ENCODE results near the gene C4orf50. TPM values are rescaled to one million over a fixed set of nuclear protein-coding genes. Genes with fewer than 3 reads are reported as not detected.
A peak's percentile ranks its signal among the peaks of the same experiment; 100 is the strongest.

Gene C4orf50
- total RNA-seq, 8 experiments from 2014 or later = 0.09 to 1.2 (median 0.39) TPM

DNA sequence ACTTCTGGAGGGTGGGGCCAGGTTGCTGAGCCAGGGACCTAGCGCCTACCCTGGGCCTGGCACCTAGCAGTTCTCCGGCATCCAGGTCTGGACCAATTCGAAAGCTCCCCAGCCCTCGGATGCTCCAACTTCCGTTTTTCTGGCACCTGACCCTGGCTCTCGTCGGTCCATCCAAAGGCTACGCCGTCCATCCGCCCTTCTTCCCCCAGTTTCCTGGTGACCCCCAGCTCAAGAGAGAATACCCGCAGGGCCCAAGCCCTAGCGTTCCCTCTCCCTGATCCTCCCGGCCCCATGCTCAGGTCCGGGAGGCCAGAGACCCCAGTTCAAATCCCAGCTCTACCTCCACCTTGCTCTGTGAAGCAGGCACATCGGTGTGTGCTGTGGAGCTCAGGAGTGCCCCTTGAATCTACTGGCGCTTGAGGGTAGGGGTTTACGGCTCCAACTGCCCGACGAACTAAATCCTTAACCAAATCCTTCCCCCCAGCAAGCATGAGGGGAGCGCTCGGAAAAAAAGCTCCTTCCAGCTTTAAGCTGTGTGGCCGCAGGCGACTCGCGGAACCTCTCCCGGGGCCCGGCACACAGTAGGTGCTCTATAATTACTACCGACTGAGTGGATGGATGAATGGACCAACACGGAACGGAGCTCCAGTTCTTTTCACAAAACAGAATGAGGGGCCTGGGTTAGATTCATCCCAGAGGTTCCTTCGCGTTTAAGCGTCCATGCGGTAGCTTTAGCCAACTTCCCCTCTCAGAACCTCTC is 126.5 kb downstream of the C4orf50 start:
- in situ Hi-C loops (cut with MboI; ENCODE audit: low pct_unique_long_range_greater_than_20kb in 2 of 9, low sequenced_read_pairs in 9 of 9, unreplicated experiment in 9 of 9) = no loop called here
- Histone ChIP-seq H3K27ac (peak overlapping the region; percentile 62 to 86), H3K4me3 (peak overlapping the region; percentile 79 to 98 (median 84)), H3K4me1 (replicated peaks in 1 of 2) (peaks cover 26% of the 10 kb centered on the region in 2 donors)
- ATAC-seq (replicated peaks in 6 of 8) = no peak
- 0 to 38% (median 14%) methylated on average over 4 to 15 of the region's 34 CpGs; no CpG with 5 or more reads in 2 of the 10 experiments for WGBS, 10 experiments

DNA sequence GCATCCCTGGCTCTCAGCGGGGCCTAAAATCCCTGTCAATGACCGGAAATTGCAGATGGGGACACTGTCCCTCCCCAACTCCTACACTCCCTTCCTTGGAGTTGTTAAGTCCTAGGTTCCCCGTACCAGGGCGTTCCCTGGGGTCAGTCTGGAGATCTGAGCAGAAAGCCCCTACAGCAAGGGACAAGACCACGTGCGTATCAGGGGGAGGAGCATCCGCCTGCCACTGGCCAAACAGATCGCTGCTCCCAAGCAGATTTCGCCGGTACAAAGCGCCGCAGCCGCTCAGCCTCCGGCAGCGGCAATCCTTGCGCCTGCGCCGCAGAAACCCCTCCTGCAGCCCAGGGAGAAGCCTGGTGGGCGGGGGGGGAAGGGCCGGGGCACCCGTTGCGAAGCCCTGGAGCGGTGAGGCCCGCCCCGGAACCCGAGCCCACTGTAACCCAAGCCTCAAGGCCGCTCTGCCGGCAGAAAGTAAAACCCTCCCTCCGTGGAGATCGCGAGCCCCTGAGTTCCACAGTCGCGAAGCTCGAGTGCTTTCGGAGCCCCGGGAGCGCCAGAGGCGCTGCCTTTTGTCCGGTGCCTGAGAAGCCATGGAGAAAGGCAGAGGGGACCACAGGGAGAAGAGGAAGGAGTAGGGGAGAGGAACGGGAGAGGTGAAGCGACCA is 128.0 kb downstream of the C4orf50 start:
- peak overlapping the region; percentile 79 to 98 (median 84) for H3K4me3 ChIP-seq
- peak overlapping the region; percentile 72 to 86 for H3K27ac ChIP-seq
- WGBS, 10 experiments = 0% methylated on average over 1 to 12 of the region's 41 CpGs; no CpG with 5 or more reads in 3 of the 10 experiments
- in situ Hi-C loops (cut with MboI; ENCODE audit: low pct_unique_long_range_greater_than_20kb in 2 of 9, low sequenced_read_pairs in 9 of 9, unreplicated experiment in 9 of 9) = no loop called here
- ATAC-seq (replicated peaks in 6 of 8) = peak; percentile 4 to 52 (median 38)
- H3K4me1 ChIP-seq (replicated peaks in 1 of 2) = peaks cover 33 to 41% of the 10 kb centered on the region in 2 donors

DNA sequence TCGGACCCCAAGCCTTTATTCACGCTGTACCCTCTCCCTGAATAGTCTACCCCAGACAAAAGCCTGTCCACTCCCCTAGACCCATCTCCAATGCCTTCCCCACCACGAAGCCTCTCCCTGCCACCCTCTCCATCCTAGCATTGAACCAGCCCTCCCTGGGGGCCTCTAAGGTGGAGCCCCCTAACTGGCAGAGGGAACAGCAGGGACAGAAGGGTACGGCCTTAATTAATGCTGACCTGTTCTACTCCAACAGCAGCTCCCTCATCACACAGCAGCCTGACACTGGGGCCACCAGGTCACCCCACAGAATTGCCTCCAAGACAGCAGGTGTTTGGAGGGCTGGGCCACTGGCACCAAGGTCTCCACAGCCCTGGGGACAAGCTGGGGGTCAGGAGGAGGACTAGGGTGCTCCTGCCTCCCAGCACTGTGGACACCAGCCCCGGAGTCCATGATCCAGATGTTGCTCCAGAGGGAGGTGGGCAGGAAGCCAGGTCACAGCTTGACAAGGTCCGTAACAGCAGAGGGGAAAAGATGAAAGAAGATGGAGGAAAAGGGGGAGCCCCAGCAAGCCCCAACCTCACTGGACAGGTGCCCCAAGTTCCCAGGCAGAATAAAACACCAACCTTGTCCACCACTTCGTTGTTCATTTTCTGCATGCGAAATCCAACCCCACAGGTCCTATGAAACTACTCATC is 129.1 kb downstream of the C4orf50 start:
- Histone ChIP-seq H3K27ac (peak overlapping the region; percentile 74 to 99), H3K4me3 (peak overlapping the region; percentile 79 to 98 (median 84)), H3K4me1 (replicated peaks in 1 of 2) (peaks cover 38 to 46% of the 10 kb centered on the region in 2 donors)
- WGBS, 10 experiments = 5 to 65% (median 27%) methylated on average over 2 to 5 of the region's 8 CpGs; no CpG with 5 or more reads in 5 of the 10 experiments
- in situ Hi-C loops (cut with MboI; ENCODE audit: low pct_unique_long_range_greater_than_20kb in 2 of 9, low sequenced_read_pairs in 9 of 9, unreplicated experiment in 9 of 9) = no loop called here
- ATAC-seq (replicated peaks in 6 of 8) = no peak

DNA sequence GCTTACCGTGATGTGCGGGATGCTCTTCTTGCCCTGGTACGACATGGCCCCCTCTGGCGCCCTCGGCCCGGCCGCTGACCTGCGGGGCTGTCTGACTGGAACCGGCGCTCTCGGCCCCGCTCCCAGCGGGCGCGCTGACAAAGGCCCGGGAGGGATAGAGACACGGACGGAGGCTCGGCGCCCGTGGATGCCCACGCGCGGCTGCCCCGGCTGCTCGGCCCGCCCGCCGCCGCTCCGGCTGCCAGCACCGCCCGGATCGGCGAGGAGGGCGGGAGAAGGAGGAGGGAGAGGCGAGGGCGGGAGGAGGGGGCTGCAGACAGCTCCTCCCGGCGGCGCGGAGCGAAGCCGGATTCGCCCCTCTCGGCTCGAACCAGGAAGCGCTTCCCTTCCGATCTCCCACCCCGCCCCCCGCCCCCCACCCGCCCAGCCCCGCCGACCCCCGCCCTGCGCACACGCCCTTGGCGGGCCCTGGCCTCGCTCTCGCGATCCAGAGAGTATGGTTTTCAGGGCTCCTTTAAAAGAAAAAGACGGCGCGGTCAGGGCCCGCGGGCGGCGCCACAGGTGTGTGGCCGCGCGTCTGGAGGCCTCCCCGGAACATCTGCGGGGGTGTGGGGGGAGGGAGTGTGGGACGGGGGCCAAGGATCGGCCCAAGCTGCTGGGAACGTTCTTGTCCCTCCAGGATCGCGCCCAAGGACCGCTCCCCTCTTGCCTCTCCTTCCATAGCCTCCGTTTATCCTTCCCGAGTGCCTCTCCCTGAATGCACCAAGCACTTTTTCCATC is 129.8 kb downstream of the C4orf50 start:
- Histone ChIP-seq H3K4me3 (peak overlapping the region; percentile 79 to 98 (median 84)), H3K4me1 (replicated peaks in 1 of 2) (peaks cover 38 to 48% of the 10 kb centered on the region in 2 donors), H3K27ac (peak overlapping the region; percentile 97 to 99)
- peak; percentile 3 to 41 (median 28) for ATAC-seq (replicated peaks in 6 of 8)
- in situ Hi-C loops (cut with MboI; ENCODE audit: low pct_unique_long_range_greater_than_20kb in 2 of 9, low sequenced_read_pairs in 9 of 9, unreplicated experiment in 9 of 9) = no loop called here
- 0% methylated on average over 1 of the region's 81 CpGs; no CpG with 5 or more reads in 8 of the 10 experiments for WGBS, 10 experiments

DNA sequence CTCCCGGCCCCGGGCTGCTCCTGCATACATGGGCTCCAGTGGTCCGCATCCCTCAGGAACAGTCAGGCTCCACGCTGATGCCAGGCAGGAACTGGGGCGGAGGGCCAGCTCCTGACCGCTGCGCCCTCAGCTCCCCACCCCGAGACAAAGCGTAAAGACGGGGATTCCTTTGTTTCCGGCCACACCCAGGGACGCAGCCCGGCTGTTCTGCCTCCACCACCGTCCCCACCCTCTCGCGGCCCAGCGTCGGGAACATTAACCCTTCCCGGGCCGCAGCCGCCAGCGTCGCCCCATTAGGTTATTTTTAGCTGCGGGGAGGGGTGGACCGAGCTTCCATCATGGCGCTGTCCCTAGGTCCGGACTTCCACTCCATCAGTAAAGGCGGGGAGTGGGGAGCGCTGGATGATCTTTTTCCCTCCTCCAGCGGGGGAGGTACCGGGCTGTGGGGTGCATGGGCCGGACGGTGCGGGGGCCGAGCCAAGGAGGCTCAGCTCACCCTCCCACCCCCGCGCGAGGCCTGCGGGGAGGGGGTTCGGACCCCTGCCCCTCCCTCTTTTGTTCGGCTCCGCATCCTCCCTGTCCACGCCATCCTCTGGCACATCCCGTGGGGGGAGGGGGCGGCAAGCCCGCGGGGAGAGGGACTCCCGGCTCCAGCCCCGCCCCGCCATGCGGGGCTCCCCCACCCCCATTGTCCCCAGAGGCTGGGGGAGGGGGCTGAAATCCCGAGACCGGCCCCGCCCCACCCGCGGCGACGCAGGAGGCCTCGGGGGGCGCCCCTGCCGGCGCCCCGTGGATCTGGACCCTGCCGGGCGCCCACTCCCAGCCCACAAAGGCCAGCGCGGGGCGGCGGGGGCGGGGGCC is 130.6 kb downstream of the C4orf50 start:
- ATAC-seq (replicated peaks in 6 of 8) = peak; percentile 41 to 64 (median 61)
- 0 to 1% (median 0%) methylated on average over 2 to 17 of the region's 70 CpGs; no CpG with 5 or more reads in 6 of the 10 experiments for WGBS, 10 experiments
- H3K4me1 ChIP-seq (replicated peaks in 1 of 2) = peaks cover 44 to 49% of the 10 kb centered on the region in 2 donors
- peak overlapping the region; percentile 79 to 98 (median 84) for H3K4me3 ChIP-seq
- H3K27ac ChIP-seq = peak overlapping the region; percentile 97 to 99
- in situ Hi-C loops (cut with MboI; ENCODE audit: low pct_unique_long_range_greater_than_20kb in 2 of 9, low sequenced_read_pairs in 9 of 9, unreplicated experiment in 9 of 9) = no loop called here

DNA sequence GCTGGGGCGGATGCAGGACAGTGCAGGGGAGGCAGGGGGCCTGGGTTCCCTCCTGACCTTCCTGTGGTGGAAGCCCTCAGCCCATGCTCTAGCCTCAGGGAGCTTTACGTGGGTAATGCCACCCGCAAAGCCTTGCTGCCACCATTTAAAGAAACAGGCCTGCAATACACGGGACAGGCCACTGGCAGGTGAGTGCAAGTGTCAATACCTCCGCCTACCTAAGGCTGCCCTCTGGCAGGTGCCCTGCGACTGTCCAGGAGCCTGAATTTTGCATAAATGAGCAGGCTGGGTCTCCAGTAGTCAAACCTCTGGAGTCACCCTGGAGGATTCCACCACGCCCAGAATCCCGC is 131.2 kb downstream of the C4orf50 start:
- Histone ChIP-seq H3K4me3 (peak overlapping the region; percentile 79 to 98 (median 84)), H3K4me1 (replicated peaks in 1 of 2) (peaks cover 44 to 51% of the 10 kb centered on the region in 2 donors), H3K27ac (peak overlapping the region; percentile 97 to 99)
- no peak for ATAC-seq (replicated peaks in 6 of 8)
- WGBS, 10 experiments = 39 to 60% methylated on average over 2 of the region's 8 CpGs; no CpG with 5 or more reads in 8 of the 10 experiments
- in situ Hi-C loops (cut with MboI; ENCODE audit: low pct_unique_long_range_greater_than_20kb in 2 of 9, low sequenced_read_pairs in 9 of 9, unreplicated experiment in 9 of 9) = no loop called here

DNA sequence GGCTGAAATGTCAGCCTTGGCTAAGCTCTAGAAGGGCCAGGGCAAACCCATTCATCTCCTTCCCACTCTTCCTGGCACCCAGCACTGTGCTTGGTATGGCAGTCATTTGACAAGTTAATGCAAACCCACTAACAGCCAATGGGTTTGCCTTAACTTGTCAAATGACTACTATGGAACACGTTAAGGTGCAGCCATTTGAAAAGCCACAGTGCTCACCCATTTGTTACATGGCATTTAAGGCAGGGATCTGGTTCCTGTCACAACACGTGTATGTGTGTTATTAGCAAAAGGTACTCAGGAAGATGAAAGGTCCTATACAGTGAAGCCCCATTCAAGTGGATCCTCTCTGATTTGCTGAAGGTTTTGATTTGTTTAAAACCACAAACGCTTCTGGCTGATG is 132.5 kb downstream of the C4orf50 start:
- in situ Hi-C loops (cut with MboI; ENCODE audit: low pct_unique_long_range_greater_than_20kb in 2 of 9, low sequenced_read_pairs in 9 of 9, unreplicated experiment in 9 of 9) = no loop called here
- 20 to 100% (median 58%) methylated on average over 1 to 3 of the region's 3 CpGs; no CpG with 5 or more reads in 2 of the 10 experiments for WGBS, 10 experiments
- Histone ChIP-seq H3K27ac (no peak overlapping the region), H3K4me3 (peak overlapping the region in 3 of 5 donors; percentile 79 to 84 (median 84)), H3K4me1 (replicated peaks in 1 of 2) (peaks cover 52 to 57% of the 10 kb centered on the region in 2 donors)
- ATAC-seq (replicated peaks in 6 of 8) = no peak

DNA sequence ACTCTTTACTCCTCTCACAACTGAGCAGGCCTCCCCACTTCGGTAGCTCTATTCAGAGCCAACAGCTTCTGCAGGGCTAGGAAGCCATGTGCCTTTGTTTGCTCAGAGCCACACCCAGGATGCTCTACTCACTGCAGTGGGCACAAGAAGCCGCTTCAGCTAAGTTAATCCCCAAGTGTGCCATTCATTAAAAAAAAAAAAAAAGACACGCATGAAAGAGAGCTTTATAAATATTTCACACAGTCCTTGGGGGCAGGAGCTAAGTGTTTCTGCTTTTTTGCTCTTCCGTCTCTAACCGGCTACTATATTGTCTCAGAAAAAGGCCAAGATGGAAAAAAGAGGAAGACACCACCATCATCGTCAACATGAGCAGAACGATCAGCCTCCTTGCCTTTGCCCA is 133.4 kb downstream of the C4orf50 start:
- 20 to 100% (median 56%) methylated on average over 1 to 6 of the region's 7 CpGs; no CpG with 5 or more reads in 2 of the 10 experiments for WGBS, 10 experiments
- in situ Hi-C loops (cut with MboI; ENCODE audit: low pct_unique_long_range_greater_than_20kb in 2 of 9, low sequenced_read_pairs in 9 of 9, unreplicated experiment in 9 of 9) = no loop called here
- no peak for ATAC-seq (replicated peaks in 6 of 8)
- peak overlapping the region in 4 of 5 donors; percentile 2 to 11 (median 4) for H3K4me3 ChIP-seq
- H3K27ac ChIP-seq = peak overlapping the region; percentile 44 to 68
- peaks cover 52 to 59% of the 10 kb centered on the region in 2 donors for H3K4me1 ChIP-seq (replicated peaks in 1 of 2)

DNA sequence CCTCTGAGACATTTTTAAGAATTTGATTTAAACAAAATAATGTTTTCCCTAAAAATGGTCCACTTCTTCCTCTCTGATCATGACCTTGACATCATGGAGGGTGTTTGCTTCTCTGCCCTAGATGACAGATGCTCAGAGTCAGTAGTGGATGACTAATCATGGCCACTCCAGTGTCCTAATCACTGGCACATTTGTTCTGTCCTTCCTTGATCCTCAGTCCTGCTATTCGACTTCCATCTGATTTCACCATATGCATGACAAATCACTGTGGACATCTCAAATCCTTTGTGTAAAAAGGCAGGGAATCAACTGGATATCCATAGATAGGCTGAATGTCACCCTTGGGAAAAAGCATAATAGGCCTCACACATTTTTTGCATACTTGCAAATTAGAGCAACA is 134.3 kb downstream of the C4orf50 start:
- ATAC-seq (replicated peaks in 6 of 8) = peak in 4 of 8 experiments; percentile 8 to 19 (median 9)
- Histone ChIP-seq H3K4me1 (replicated peaks in 1 of 2) (peaks cover 47 to 53% of the 10 kb centered on the region in 2 donors), H3K4me3 (peak overlapping the region in 1 of 5 donors; percentile 11), H3K27ac (peak overlapping the region; percentile 44 to 68)
- WGBS, 10 experiments = 0 to 71% (median 20%) methylated on average over 1 of the region's 1 CpG; no CpG with 5 or more reads in 1 of the 10 experiments
- in situ Hi-C loops (cut with MboI; ENCODE audit: low pct_unique_long_range_greater_than_20kb in 2 of 9, low sequenced_read_pairs in 9 of 9, unreplicated experiment in 9 of 9) = no loop called here

DNA sequence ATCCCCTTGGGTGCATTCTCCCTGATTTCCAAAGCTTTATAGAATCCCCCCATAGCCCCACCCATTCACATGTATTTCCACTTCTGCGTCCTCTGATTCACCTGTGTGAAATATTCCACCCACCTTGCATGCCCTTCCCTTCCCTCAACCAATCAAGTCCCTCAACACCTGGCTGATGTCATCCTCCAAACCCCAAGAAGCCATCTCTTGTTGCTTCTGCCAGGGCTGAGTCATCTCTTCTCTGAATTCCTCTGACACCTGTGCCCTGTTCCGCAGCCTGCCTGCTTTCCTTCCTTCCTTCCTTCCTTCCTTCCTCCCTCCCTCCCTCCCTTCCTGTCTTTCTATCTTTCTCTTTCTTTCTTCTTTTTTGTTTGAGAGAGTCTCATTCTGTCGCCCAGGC is 135.3 kb downstream of the C4orf50 start:
- H3K4me1 ChIP-seq (replicated peaks in 1 of 2) = peaks cover 49 to 57% of the 10 kb centered on the region in 2 donors
- H3K4me3 ChIP-seq = no peak overlapping the region
- H3K27ac ChIP-seq = no peak overlapping the region
- 20 to 100% (median 82%) methylated on average over 1 to 3 of the region's 3 CpGs; no CpG with 5 or more reads in 3 of the 10 experiments for WGBS, 10 experiments
- no peak for ATAC-seq (replicated peaks in 6 of 8)
- in situ Hi-C loops (cut with MboI; ENCODE audit: low pct_unique_long_range_greater_than_20kb in 2 of 9, low sequenced_read_pairs in 9 of 9, unreplicated experiment in 9 of 9) = no loop called here

DNA sequence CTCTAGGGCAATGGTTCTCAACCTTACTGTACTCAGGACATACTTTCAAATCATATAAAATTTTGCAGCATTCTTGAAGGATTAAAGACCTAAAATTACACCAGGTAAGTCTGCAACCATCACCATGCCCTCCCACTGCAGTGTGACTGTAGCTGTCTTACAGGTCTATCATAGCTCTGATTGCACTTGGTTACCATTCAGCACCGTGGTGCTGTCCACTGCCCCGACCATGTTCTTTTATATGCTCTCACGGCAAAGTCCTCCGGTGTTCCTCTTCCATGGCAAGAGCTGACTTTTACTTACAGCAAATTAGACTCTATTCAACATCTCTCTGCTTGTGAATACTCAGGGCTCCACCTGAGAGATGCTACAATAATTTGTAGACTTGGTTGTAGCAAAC is 136.9 kb downstream of the C4orf50 start:
- H3K27ac ChIP-seq = no peak overlapping the region
- WGBS, 10 experiments = 0 to 45% (median 20%) methylated on average over 1 to 4 of the region's 4 CpGs; no CpG with 5 or more reads in 1 of the 10 experiments
- in situ Hi-C loops (cut with MboI; ENCODE audit: low pct_unique_long_range_greater_than_20kb in 2 of 9, low sequenced_read_pairs in 9 of 9, unreplicated experiment in 9 of 9) = no loop called here
- no peak overlapping the region for H3K4me3 ChIP-seq
- peak in 1 of 8 experiments; percentile 42 for ATAC-seq (replicated peaks in 6 of 8)
- H3K4me1 ChIP-seq (replicated peaks in 1 of 2) = peaks cover 54 to 61% of the 10 kb centered on the region in 2 donors

Measured in motor neuron (in vitro differentiated cells).